A673 (cell line): Measurements from ENCODE around the gene ERICH2. TPM values are rescaled to one million over a fixed set of nuclear protein-coding genes. Genes with fewer than 3 reads are reported as not detected.
"Not testable (repeated sequence)": the region's sequence is repeated elsewhere in the genome, so short reads cannot be mapped to it uniquely, and the experiment has no call there.

ENCODE experiments used
- BruUV-seq: library from RNA; stranded (reverse); fragments of 400-500 nt; replicated peaks from 2 replicates; lab custom pipeline; 2021; lab: Mats Ljungman, UMichigan
- CTCF ChIA-PET: fragments of 300-600 bp; sonication (Branson Sonifier 250); formaldehyde crosslinking; loops from one replicate; lab custom pipeline; 2022; ENCODE audit warnings: antibody characterized with exemption; lab: Charles Lee
- POLR2A ChIA-PET: fragments of 300-600 bp; sonication (Branson Sonifier 250); formaldehyde crosslinking; loops from one replicate; lab custom pipeline; 2022; ENCODE audit warnings: antibody characterized with exemption; ENCODE audit not compliant: low non-redundant PET; lab: Charles Lee
- DNase-seq: peaks from one replicate; pipeline ENCODE4 v3.0.0-alpha.2; 2015; ENCODE audit warnings: low spot score
- H3K27ac ChIP-seq: fragments of 200-600 bp; sonication (generic); 2 replicates; pipeline ENCODE4 v1.5.1; 2016; ENCODE audit warnings: mixed run types, low read depth, mild to moderate bottlenecking, mixed read lengths, antibody characterized with exemption, low read length; ENCODE audit not compliant: poor library complexity, severe bottlenecking
- H3K27me3 ChIP-seq: fragments of 200-600 bp; sonication (generic); replicated peaks from 2 replicates; pipeline ENCODE4 v1.6.1; 2017; ENCODE audit warnings: mixed run types, low read depth, mild to moderate bottlenecking, mixed read lengths, antibody characterized with exemption, low read length; ENCODE audit not compliant: insufficient read depth, poor library complexity
- H3K36me3 ChIP-seq: fragments of 200-600 bp; sonication (generic); 2 replicates; pipeline ENCODE4 v1.6.1; 2016; ENCODE audit warnings: mixed run types, mild to moderate bottlenecking, mixed read lengths, antibody characterized with exemption, low read length; ENCODE audit not compliant: insufficient read depth, poor library complexity, severe bottlenecking
- H3K4me1 ChIP-seq: fragments of 200-600 bp; sonication (generic); 2 replicates; pipeline ENCODE4 v1.6.1; 2017; ENCODE audit warnings: mixed run types, mild to moderate bottlenecking, mixed read lengths, antibody characterized with exemption, low read length; ENCODE audit not compliant: insufficient read depth, poor library complexity, severe bottlenecking
- H3K4me3 ChIP-seq: fragments of 200-600 bp; sonication (generic); 2 replicates; pipeline ENCODE4 v1.5.1; 2016; ENCODE audit warnings: low read depth, mixed run types, mild to moderate bottlenecking, mixed read lengths, low read length; ENCODE audit not compliant: poor library complexity, severe bottlenecking
- H3K9me3 ChIP-seq: fragments of 200-600 bp; sonication (generic); 2 replicates; pipeline ENCODE4 v1.6.1; 2016; ENCODE audit warnings: mixed run types, low read depth, mild to moderate bottlenecking, mixed read lengths, antibody characterized with exemption, low read length; ENCODE audit not compliant: poor library complexity, severe bottlenecking
- EZH2 ChIP-seq: fragments of 200-600 bp; sonication (generic); IDR thresholded peaks from 2 replicates; pipeline ENCODE4 v1.6.1; 2017; ENCODE audit warnings: borderline replicate concordance, low read depth, mild to moderate bottlenecking, mixed read lengths, antibody characterized with exemption, low read length; ENCODE audit not compliant: poor library complexity, severe bottlenecking
- intact Hi-C: fragments of 100-400 bp; cut with micrococcal nuclease; formaldehyde crosslinking; loops from one replicate; pipeline ENCODE4 v1.10.0; 2022; ENCODE audit not compliant: unreplicated experiment
- total RNA-seq: library from RNA; stranded (reverse); gene quantifications from 2 replicates; pipeline ENCODE4 v1.2.3, GENCODE V29; 2021
- TF ChIP-seq, protein P1 (sequence below): fragments of 300-800, 200-600 bp; sonication (generic); conservative IDR thresholded peaks from 2 replicates; pipeline ENCODE4 v1.5.1; 2017; ENCODE audit warnings: low read depth, mild to moderate bottlenecking, antibody characterized with exemption, low read length, moderate library complexity, mixed read lengths

ERICH2 gene
- total RNA-seq, 1 experiment from 2014 or later, result not detected

DNA sequence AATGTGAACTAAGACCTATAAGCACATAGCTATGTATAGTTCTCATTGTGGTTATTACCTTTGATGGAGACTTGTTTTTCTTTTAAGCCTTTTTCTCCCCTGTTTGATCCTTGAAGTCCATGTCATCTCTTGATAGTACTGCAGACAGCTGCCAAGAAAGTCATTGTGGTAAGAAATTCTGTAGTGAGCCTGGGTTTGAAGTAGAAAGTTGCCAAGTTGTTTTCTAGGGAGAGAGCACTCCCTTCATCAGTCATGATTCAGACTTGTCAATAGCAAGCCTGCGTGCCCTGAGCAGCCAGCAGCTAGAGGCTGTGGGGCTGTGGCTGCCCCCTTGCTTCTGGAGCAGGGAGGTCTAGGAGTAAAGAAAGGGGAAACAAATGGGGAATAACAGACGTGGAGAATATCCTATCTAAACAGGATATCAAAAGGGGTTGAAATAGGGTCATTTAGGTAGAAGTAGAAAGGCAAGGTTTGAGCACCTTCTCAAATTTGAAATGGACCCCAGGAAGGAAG, 46.7 kb upstream of the ERICH2 start:
- Histone ChIP-seq H3K27ac (no peak overlapping the region), H3K27me3 (peaks cover 64% of the 10 kb centered on the region), H3K9me3 (no peaks in the 10 kb centered on the region), H3K4me1 (no peaks in the 10 kb centered on the region), H3K4me3 (no peak overlapping the region), H3K36me3 (no peaks in the 10 kb centered on the region)
- ChIA-PET POLR2A (no interaction called here), CTCF (no interaction called here)
- no peak for DNase-seq
- BruUV-seq, result no TSS peak
- TF ChIP-seq, protein P1, sequence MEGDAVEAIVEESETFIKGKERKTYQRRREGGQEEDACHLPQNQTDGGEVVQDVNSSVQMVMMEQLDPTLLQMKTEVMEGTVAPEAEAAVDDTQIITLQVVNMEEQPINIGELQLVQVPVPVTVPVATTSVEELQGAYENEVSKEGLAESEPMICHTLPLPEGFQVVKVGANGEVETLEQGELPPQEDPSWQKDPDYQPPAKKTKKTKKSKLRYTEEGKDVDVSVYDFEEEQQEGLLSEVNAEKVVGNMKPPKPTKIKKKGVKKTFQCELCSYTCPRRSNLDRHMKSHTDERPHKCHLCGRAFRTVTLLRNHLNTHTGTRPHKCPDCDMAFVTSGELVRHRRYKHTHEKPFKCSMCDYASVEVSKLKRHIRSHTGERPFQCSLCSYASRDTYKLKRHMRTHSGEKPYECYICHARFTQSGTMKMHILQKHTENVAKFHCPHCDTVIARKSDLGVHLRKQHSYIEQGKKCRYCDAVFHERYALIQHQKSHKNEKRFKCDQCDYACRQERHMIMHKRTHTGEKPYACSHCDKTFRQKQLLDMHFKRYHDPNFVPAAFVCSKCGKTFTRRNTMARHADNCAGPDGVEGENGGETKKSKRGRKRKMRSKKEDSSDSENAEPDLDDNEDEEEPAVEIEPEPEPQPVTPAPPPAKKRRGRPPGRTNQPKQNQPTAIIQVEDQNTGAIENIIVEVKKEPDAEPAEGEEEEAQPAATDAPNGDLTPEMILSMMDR, result no peak
- TF ChIP-seq EZH2, result no peak
- intact Hi-C loops, result no loop called here

DNA sequence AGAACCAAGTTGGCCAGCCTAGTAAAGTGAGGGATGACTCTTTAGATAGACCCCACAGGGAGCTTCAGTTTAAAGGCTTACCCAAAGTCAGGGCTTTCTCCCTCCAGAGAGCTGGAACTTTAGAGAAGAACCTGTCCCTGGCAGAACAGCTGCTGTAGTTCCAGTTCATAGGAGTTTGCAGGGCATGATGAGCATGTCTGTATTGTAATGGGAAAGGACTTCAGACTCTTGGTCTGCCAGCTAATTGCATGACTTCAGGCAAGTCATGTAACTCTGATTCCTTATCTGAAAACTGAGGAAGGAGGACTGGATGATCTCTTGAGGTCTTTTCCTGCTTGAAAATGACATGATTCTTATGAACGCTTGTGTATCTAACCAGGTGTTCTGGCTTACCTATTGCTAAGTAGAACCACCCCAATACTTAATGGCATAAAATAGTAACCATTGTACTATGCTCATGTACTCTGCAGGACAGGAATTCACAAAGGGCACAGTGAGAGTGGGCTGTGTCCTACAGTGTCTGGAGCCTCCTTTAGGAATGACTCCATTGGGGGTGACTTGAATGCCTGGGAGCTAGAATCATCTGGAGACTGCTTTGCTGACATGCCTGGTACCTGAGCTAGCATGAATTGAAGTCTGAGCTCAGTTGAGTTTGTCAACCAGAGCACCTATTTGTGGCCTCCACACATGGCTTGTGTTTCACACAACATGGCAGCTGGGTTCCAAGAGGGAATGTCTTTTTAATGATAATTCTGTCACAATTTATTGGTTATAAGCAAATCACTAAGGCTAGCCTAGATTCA, 36.2 kb upstream of the ERICH2 start:
- POLR2A ChIA-PET, result no interaction called here
- BruUV-seq, result no TSS peak

GRCh38 chr2:170734601-170735000, 35.6 kb upstream of the ERICH2 start:
- intact Hi-C loops, result not testable (repeated sequence)

More for the DNA sequence above, 36.2 kb upstream of the ERICH2 start:
- Histone ChIP-seq H3K36me3 (no peaks in the 10 kb centered on the region), H3K27me3 (peaks cover 8% of the 10 kb centered on the region), H3K4me1 (no peaks in the 10 kb centered on the region), H3K4me3 (no peak overlapping the region), H3K9me3 (no peaks in the 10 kb centered on the region), H3K27ac (no peak overlapping the region)
- CTCF ChIA-PET, result no interaction called here
- DNase-seq, result no peak
- TF ChIP-seq, protein P1, result no peak
- TF ChIP-seq EZH2, result no peak
- intact Hi-C loops, result no loop called here

DNA sequence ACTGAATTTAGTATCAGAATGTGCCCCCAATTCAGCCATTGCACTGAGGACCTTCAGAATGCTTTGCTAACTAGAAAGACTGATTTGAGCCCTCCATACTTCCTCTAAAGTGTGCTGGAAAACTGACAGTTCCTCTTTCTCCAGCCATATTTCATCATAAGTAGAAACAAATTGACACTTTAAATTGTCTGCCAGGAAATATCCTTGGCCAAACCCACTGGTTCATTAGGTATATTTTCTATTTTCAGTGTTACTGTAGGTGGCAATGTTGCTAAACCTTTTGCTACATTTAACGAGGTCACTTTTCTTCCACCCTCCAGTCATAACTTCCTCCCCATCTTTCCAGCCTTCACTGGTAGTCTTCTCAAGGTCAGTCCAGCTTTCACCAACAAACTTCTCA, 33.5 kb upstream of the ERICH2 start:
- BruUV-seq, result no TSS peak
- TF ChIP-seq EZH2, result no peak
- TF ChIP-seq, protein P1, result no peak
- H3K4me1 ChIP-seq, result no peaks in the 10 kb centered on the region
- peaks cover 18% of the 10 kb centered on the region for H3K27me3 ChIP-seq
- H3K36me3 ChIP-seq, result no peaks in the 10 kb centered on the region
- intact Hi-C loops, result no loop called here
- no peak overlapping the region for H3K27ac ChIP-seq
- DNase-seq, result no peak
- ChIA-PET CTCF (no interaction called here), POLR2A (no interaction called here)
- no peak overlapping the region for H3K4me3 ChIP-seq
- no peaks in the 10 kb centered on the region for H3K9me3 ChIP-seq

More at GRCh38 chr2:170734601-170735000, 35.6 kb upstream of the ERICH2 start:
- CTCF ChIA-PET, result interaction anchor here (0.6 kb wide), 1 partner anchor 468 kb away, joined by 4 read pairs; no protein-coding TSS in a partner anchor
- DNase-seq, BruUV-seq, H3K4me1 ChIP-seq, H3K27ac ChIP-seq, H3K36me3 ChIP-seq, H3K9me3 ChIP-seq, H3K27me3 ChIP-seq, H3K4me3 ChIP-seq, POLR2A ChIA-PET: not testable (repeated sequence)
